H1 (cell line): ENCODE results near the gene TGM5. TPM values are rescaled to one million over a fixed set of nuclear protein-coding genes. Genes with fewer than 3 reads are reported as not detected.
A peak's percentile ranks its signal among the peaks of the same experiment; 100 is the strongest.

Source experiments
- CTCF ChIA-PET: fragments of 300-600 bp; sonication (Branson Sonifier 250); formaldehyde crosslinking; loops from one replicate; lab custom pipeline; 2021; ENCODE audit not compliant: partially characterized antibody; lab: Charles Lee
- POLR2A ChIA-PET: fragments of 300-600 bp; sonication (Branson Sonifier 250); formaldehyde crosslinking; loops from one replicate; lab custom pipeline; 2021; ENCODE audit warnings: inconsistent platforms; ENCODE audit not compliant: partially characterized antibody; lab: Charles Lee
- DNase-seq, 2 experiments: peaks; one replicate each; pipeline versions ENCODE4 v3.0.0 to v3.0.0-alpha.2; 2010 to 2022; ENCODE audit warnings: low spot score in 2 of 2, low read depth in 1 of 2, mixed read lengths in 1 of 2
- FAIRE-seq: peaks from 2 replicates; lab custom pipeline; 2011; peaks lifted over from hg19 to GRCh38; lab: Jason Lieb, UNC
- H2AFZ ChIP-seq: 2 replicates; pipeline ENCODE4 v1.8.1; 2012; ENCODE audit warnings: low read length, inconsistent platforms
- H2AK5ac ChIP-seq: 2 replicates; pipeline ENCODE4 v1.6.1; 2013; ENCODE audit warnings: low read depth, low read length
- H2BK120ac ChIP-seq: replicated peaks from 2 replicates; pipeline ENCODE3; 2013; ENCODE audit warnings: low read depth, low read length, inconsistent platforms
- H2BK12ac ChIP-seq: 2 replicates; pipeline ENCODE4 v1.6.1; 2013; ENCODE audit warnings: low read depth, low read length
- H2BK15ac ChIP-seq: 2 replicates; pipeline ENCODE4 v1.6.1; 2013; ENCODE audit warnings: low read length
- H2BK20ac ChIP-seq: 2 replicates; pipeline ENCODE4 v1.6.1; 2013; ENCODE audit warnings: low read length
- H2BK5ac ChIP-seq: 2 replicates; pipeline ENCODE4 v1.6.1; 2013; ENCODE audit warnings: low read depth, low read length
- H3K14ac ChIP-seq: 2 replicates; pipeline ENCODE4 v1.6.1; 2013; ENCODE audit warnings: inconsistent platforms; ENCODE audit not compliant: insufficient read length
- H3K18ac ChIP-seq: 2 replicates; pipeline ENCODE4 v1.6.1; 2013; ENCODE audit warnings: low read length; ENCODE audit errors: extremely low read depth
- H3K23ac ChIP-seq: 2 replicates; pipeline ENCODE4 v1.6.1; 2013; ENCODE audit warnings: inconsistent platforms; ENCODE audit not compliant: insufficient read length
- H3K23me2 ChIP-seq: 2 replicates; pipeline ENCODE4 v1.6.1; 2013; ENCODE audit warnings: low read depth, low read length
- H3K27ac ChIP-seq: 2 replicates; pipeline ENCODE4 v1.6.1; 2011; ENCODE audit warnings: low read depth, low read length, inconsistent platforms
- H3K27me3 ChIP-seq, 4 experiments: replicated peaks in 1 of 4; 1 replicate in 1 of 4; 2 replicates in 3 of 4; pipeline versions ENCODE4 v1.6.1 to v1.8.1; 2011 to 2013; ENCODE audit warnings: low read length in 3 of 4, mild to moderate bottlenecking in 3 of 4, inconsistent platforms in 2 of 4, mixed read lengths in 2 of 4, moderate library complexity in 1 of 4; ENCODE audit not compliant: control insufficient read depth in 3 of 4, insufficient read depth in 3 of 4; ENCODE audit errors: extremely low read depth in 1 of 4
- H3K36me3 ChIP-seq, 4 experiments: 2 replicates each; pipeline versions ENCODE4 v1.6.1 to v1.8.1; 2011 to 2013; ENCODE audit warnings: mild to moderate bottlenecking in 4 of 4, low read length in 3 of 4, moderate library complexity in 2 of 4, control low read depth in 1 of 4, inconsistent platforms in 1 of 4; ENCODE audit not compliant: insufficient read depth in 4 of 4, control insufficient read depth in 2 of 4
- H3K4ac ChIP-seq: replicated peaks from 2 replicates; pipeline ENCODE3; 2013; ENCODE audit warnings: low read length, low read depth, mixed read lengths, inconsistent platforms; ENCODE audit not compliant: insufficient read length
- H3K4me1 ChIP-seq, 4 experiments: replicated peaks in 1 of 4; 1 replicate in 1 of 4; 2 replicates in 3 of 4; pipeline versions ENCODE4 v1.6.1 to v1.8.1; 2011 to 2013; ENCODE audit warnings: low read length in 3 of 4, inconsistent platforms in 2 of 4, mixed read lengths in 1 of 4; ENCODE audit not compliant: insufficient read depth in 4 of 4, control insufficient read depth in 3 of 4
- H3K4me2 ChIP-seq, 2 experiments: 2 replicates each; pipeline versions ENCODE4 v1.6.1 to v1.8.1; 2011 to 2013; ENCODE audit warnings: low read depth in 2 of 2, low read length in 2 of 2, control low read depth in 1 of 2, inconsistent platforms in 1 of 2, mild to moderate bottlenecking in 1 of 2; ENCODE audit not compliant: insufficient read depth in 1 of 2
- H3K4me3 ChIP-seq, 4 experiments: fragments of 200-600, 300-600 bp in 1 of 4; sonication (generic), shearing (Covaris generic), sonication (Bioruptor Twin) in 1 of 4; 2 replicates each; pipeline versions ENCODE4 v1.5.1 to v1.8.1; 2011 to 2016; ENCODE audit warnings: low read length in 4 of 4, low read depth in 3 of 4, control low read depth in 2 of 4, inconsistent platforms in 2 of 4, mild to moderate bottlenecking in 2 of 4, mixed read lengths in 1 of 4, moderate library complexity in 1 of 4; ENCODE audit not compliant: insufficient read depth in 2 of 4; ENCODE audit errors: extremely low read depth in 1 of 4
- H3K56ac ChIP-seq: replicated peaks from 2 replicates; pipeline ENCODE3; 2013; ENCODE audit warnings: low read depth, mild to moderate bottlenecking, mixed read lengths, low read length, inconsistent platforms; ENCODE audit not compliant: insufficient read length
- H3K79me1 ChIP-seq: 2 replicates; pipeline ENCODE4 v1.6.1; 2013; ENCODE audit warnings: low read depth, low read length, control low read depth
- H3K79me2 ChIP-seq, 2 experiments: 2 replicates each; pipeline versions ENCODE4 v1.6.1 to v1.8.1; 2012 to 2013; ENCODE audit warnings: low read length in 2 of 2, mild to moderate bottlenecking in 2 of 2, inconsistent platforms in 1 of 2; ENCODE audit not compliant: insufficient read depth in 2 of 2, control insufficient read depth in 1 of 2
- H3K9ac ChIP-seq, 4 experiments: replicated peaks in 1 of 4; 1 replicate in 1 of 4; 2 replicates in 3 of 4; pipeline versions ENCODE4 v1.6.1 to v1.8.1; 2011 to 2013; ENCODE audit warnings: low read depth in 3 of 4, low read length in 3 of 4, control low read depth in 2 of 4, mild to moderate bottlenecking in 2 of 4, moderate library complexity in 2 of 4, inconsistent platforms in 1 of 4; ENCODE audit errors: extremely low read depth in 1 of 4
- H3K9me3 ChIP-seq, 2 experiments: 2 replicates each; pipeline versions ENCODE4 v1.6.1 to v1.8.1; 2012 to 2013; ENCODE audit warnings: mild to moderate bottlenecking in 2 of 2, moderate library complexity in 2 of 2, control low read depth in 1 of 2, inconsistent platforms in 1 of 2, low read depth in 1 of 2, low read length in 1 of 2, mixed read lengths in 1 of 2; ENCODE audit not compliant: insufficient read depth in 2 of 2
- H4K20me1 ChIP-seq, 2 experiments: replicated peaks in 1 of 2; 2 replicates each; pipeline versions ENCODE3 to v1.8.1; 2011 to 2013; ENCODE audit warnings: inconsistent platforms in 2 of 2, low read length in 2 of 2, mild to moderate bottlenecking in 1 of 2; ENCODE audit not compliant: insufficient read depth in 2 of 2, control insufficient read depth in 1 of 2
- H4K5ac ChIP-seq: 2 replicates; pipeline ENCODE4 v1.6.1; 2013; ENCODE audit warnings: low read length, low read depth, mixed read lengths, inconsistent platforms; ENCODE audit not compliant: insufficient read length
- H4K8ac ChIP-seq: 2 replicates; pipeline ENCODE4 v1.8.0; 2013; ENCODE audit warnings: mild to moderate bottlenecking, moderate library complexity, low read length, inconsistent platforms; ENCODE audit not compliant: insufficient read depth; ENCODE audit errors: extremely low read depth
- H4K91ac ChIP-seq: replicated peaks from 2 replicates; pipeline ENCODE3; 2013; ENCODE audit warnings: low read length, mixed read lengths, inconsistent platforms; ENCODE audit not compliant: insufficient read length
- CBX8 ChIP-seq: fragments of 300-800, 300-1000 bp; sonication (generic); IDR thresholded peaks from 2 replicates; pipeline ENCODE4 v1.7.1; 2016; ENCODE audit warnings: low read depth, low read length, borderline replicate concordance
- CEBPB ChIP-seq: IDR thresholded peaks from 2 replicates; pipeline ENCODE4 v1.6.1; 2012; ENCODE audit warnings: low read depth, low read length
- CHD2 ChIP-seq: IDR thresholded peaks from 2 replicates; pipeline ENCODE4 v1.6.1; 2012; ENCODE audit warnings: low read length, improper control_type of control experiment
- EP300 ChIP-seq, 2 experiments: IDR thresholded peaks; 1 replicate in 1 of 2; 2 replicates in 1 of 2; pipeline ENCODE4 v1.6.1; 2011 to 2012; ENCODE audit warnings: low read depth in 2 of 2, low read length in 2 of 2, mild to moderate bottlenecking in 2 of 2, borderline replicate concordance in 1 of 2, inconsistent platforms in 1 of 2, moderate library complexity in 1 of 2
- KDM1A ChIP-seq: fragments of 200-600, 300-600 bp; sonication (generic); IDR thresholded peaks from 2 replicates; pipeline ENCODE4 v1.7.1; 2016; ENCODE audit warnings: mild to moderate bottlenecking, low read length, borderline replicate concordance
- KDM4A ChIP-seq: IDR thresholded peaks from one replicate; pipeline ENCODE4 v1.7.1; 2012; ENCODE audit warnings: low read depth, mild to moderate bottlenecking, moderate library complexity, low read length, inconsistent platforms; ENCODE audit not compliant: severe bottlenecking
- RNF2 ChIP-seq: fragments of 200-900, 300-1000 bp; sonication (generic); IDR thresholded peaks from 2 replicates; pipeline ENCODE4 v1.7.1; 2016; ENCODE audit warnings: borderline replicate concordance, low read depth, mild to moderate bottlenecking, antibody characterized with exemption, low read length; ENCODE audit not compliant: poor library complexity, severe bottlenecking; ENCODE audit errors: missing control alignments
- SIX5 ChIP-seq: IDR thresholded peaks from 2 replicates; pipeline ENCODE4 v1.6.1; 2011; ENCODE audit warnings: mild to moderate bottlenecking, low read depth, low read length
- SRF ChIP-seq: IDR thresholded peaks from 2 replicates; pipeline ENCODE4 v1.6.1; 2011; ENCODE audit warnings: mild to moderate bottlenecking, low read depth, low read length, moderate library complexity
- WGBS, 2 experiments: shearing (Covaris generic) in 1 of 2; methylation state at CpG; one replicate each; pipeline versions ENCODE4 v1.1.6 to v1.1.7; 2013 to 2015; ENCODE audit warnings: low lambda C conversion rate in 2 of 2, mixed read lengths in 2 of 2, inconsistent platforms in 1 of 2, low coverage in 1 of 2, missing lambda C conversion rate in 1 of 2; ENCODE audit not compliant: insufficient replicate concordance in 2 of 2, insufficient coverage in 1 of 2, insufficient read length in 1 of 2; ENCODE audit errors: extremely low coverage in 1 of 2, missing lambda C conversion rate in 1 of 2; 5-methylcytosine and 5-hydroxymethylcytosine counted together
- polyA plus RNA-seq, 7 experiments: library from polyadenylated mRNA; depleted of rRNA in 3 of 7; stranded (reverse) in 5 of 7; unstranded in 2 of 7; fragments of >200 nt in 5 of 7; fragments of 200-250 nt in 2 of 7; gene quantifications; 1 replicate in 5 of 7; 2 replicates in 1 of 7; 4 replicates in 1 of 7; pipeline versions ENCODE4 v1.2.1 to v1.2.3, GENCODE V29; 2011 to 2013; ENCODE audit warnings: missing spikeins in 2 of 7, mixed read lengths in 2 of 7
- total RNA-seq: library from RNA; stranded (reverse); fragmentation: NEBNext Ultra II Directional; extraction: Animal tissue kit (Norgen Biotek cat#: 25700); gene quantifications from 2 replicates; pipeline ENCODE4 v1.2.1, GENCODE V29; 2021
- TF ChIP-seq, protein P1 (sequence below): IDR thresholded peaks from 2 replicates; pipeline ENCODE4 v1.6.1; 2012; ENCODE audit warnings: inconsistent platforms
- TF ChIP-seq, protein P2 (sequence below): IDR thresholded peaks from 2 replicates; pipeline ENCODE4 v1.6.1; 2012; ENCODE audit warnings: low read length, inconsistent platforms

TGM5 gene
- total and polyA plus RNA-seq, 2 of the 8 experiments (the other 6 are each of a cell fraction or from before 2014, with no cell fraction given): not detected

DNA sequence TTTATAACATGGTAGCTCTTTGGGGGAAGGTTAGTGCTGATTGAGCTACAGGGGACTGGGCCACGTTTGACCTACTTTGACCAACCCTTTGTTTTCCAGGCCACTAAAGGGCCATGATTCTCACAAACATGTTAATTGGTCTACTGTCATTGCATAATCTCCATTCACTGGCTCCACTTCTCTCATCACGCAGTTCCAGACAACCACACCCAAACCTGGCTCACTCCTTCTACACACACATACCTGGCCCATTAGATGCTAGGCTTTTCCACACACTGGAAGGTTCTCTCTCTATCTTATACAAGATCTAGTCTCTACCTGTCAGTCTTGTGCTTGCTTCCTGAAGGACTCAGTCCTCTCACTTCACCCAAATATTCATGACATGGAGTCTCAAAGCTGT lies 15.9 kb downstream of the TGM5 start:
- no peak for FAIRE-seq

More for the DNA sequence above, 15.9 kb downstream of the TGM5 start:
- Histone ChIP-seq H3K9me3 (no peaks in the 10 kb centered on the region), H3K4me2 (no peak overlapping the region), H3K27me3 (no peaks in the 10 kb centered on the region), H4K8ac (no peak overlapping the region), H2BK5ac (no peak overlapping the region), H2BK20ac (no peak overlapping the region), H4K91ac (no peak overlapping the region), H3K36me3 (no peaks in the 10 kb centered on the region), H3K23me2 (no peaks in the 10 kb centered on the region; the same call in 1 of the 2 replicates), H3K4ac (no peak overlapping the region), H2AK5ac (no peak overlapping the region), H2AFZ (0 out of 2 replicates have a peak overlapping the region, but pooled peaks have one; percentile 20), H3K79me2 (no peaks in the 10 kb centered on the region), H2BK15ac (no peak overlapping the region), H3K79me1 (no peaks in the 10 kb centered on the region), H4K20me1 (no peaks in the 10 kb centered on the region), H3K4me3 (no peak overlapping the region), H3K18ac (no peak overlapping the region), H3K56ac (no peak overlapping the region), H4K5ac (no peak overlapping the region), H2BK12ac (no peak overlapping the region), H3K27ac (no peak overlapping the region), H3K14ac (no peak overlapping the region), H3K23ac (no peak overlapping the region), H3K4me1 (no peaks in the 10 kb centered on the region), H3K9ac (no peak overlapping the region), H2BK120ac (no peak overlapping the region)
- ChIA-PET CTCF (interaction anchor here (0.7 to 3.7 kb wide), 7 partner anchors 12 to 46 kb away, joined by 3 to 17 read pairs (median 6); partner anchors contain the start of gene TGM5), POLR2A (no interaction called here)
- WGBS, 2 experiments: 88% methylated on average over 2 of the region's 2 CpGs; no CpG with 5 or more reads in 1 of the 2 experiments
- DNase-seq: no peak
- TF ChIP-seq CHD2 (no peak), CBX8 (no peak), KDM1A (no peak), SRF (no peak), EP300 (IDR thresholded peaks at IDR 0.05; ENCODE audit: borderline replicate concordance in 1 of 2, low read depth in 2 of 2, low read length in 2 of 2) (no peak), CEBPB (no peak), KDM4A (no peak), SIX5 (no peak), RNF2 (no peak)
- TF ChIP-seq, protein P1, sequence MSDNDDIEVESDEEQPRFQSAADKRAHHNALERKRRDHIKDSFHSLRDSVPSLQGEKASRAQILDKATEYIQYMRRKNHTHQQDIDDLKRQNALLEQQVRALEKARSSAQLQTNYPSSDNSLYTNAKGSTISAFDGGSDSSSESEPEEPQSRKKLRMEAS: no peak
- TF ChIP-seq, protein P2, sequence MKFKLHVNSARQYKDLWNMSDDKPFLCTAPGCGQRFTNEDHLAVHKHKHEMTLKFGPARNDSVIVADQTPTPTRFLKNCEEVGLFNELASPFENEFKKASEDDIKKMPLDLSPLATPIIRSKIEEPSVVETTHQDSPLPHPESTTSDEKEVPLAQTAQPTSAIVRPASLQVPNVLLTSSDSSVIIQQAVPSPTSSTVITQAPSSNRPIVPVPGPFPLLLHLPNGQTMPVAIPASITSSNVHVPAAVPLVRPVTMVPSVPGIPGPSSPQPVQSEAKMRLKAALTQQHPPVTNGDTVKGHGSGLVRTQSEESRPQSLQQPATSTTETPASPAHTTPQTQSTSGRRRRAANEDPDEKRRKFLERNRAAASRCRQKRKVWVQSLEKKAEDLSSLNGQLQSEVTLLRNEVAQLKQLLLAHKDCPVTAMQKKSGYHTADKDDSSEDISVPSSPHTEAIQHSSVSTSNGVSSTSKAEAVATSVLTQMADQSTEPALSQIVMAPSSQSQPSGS: no peak
